ENCODE measurements around the gene GTPBP1. TPM values are rescaled to one million over a fixed set of nuclear protein-coding genes. Genes with fewer than 3 reads are reported as not detected.

GTPBP1 gene
- total RNA-seq, 1 experiment from 2014 or later, result 108 TPM

DNA sequence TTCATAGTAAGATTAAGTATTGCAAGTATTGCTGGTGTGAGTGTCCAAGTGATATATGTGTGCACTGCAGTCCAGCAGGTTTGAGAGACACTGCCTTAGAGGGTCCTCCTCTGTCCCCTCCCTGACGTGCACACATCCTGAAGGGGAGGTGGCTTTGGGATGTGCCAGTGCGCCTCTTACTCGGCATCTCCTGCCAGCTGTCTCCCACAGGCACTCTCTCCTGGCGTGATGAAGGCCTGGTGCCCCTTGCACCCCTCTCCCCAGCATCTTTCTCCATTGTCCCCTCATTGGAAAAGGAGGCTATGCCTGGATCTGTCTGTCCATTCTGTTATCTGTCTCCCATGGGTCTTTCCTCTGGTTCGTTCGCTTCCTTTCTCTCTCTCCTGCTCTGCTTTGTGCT is 24.2 kb downstream of the GTPBP1 start:
- H3K4me1 Mint-ChIP-seq, result no peaks in the 10 kb centered on the region
- Histone ChIP-seq H2AK5ac (ENCODE audit: insufficient read length, low read length) (no peak overlapping the region), H3K4me2 (ENCODE audit: insufficient read depth, insufficient read length, low read length) (no peak overlapping the region), H3K56ac (ENCODE audit: insufficient read length, low read depth, low read length) (no peak overlapping the region), H3T11ph (ENCODE audit: low read length) (no peak overlapping the region), H2BK5ac (ENCODE audit: insufficient read length, low read length) (no peak overlapping the region), H3K23me2 (ENCODE audit: insufficient read length, low read depth, low read length, poor library complexity, severe bottlenecking) (no peaks in the 10 kb centered on the region), H3K14ac (ENCODE audit: insufficient read depth, low read length) (no peak overlapping the region), H3K27ac (ENCODE audit: insufficient read length, low read depth, low read length) (no peak overlapping the region), H3K79me2 (ENCODE audit: insufficient read depth, low read length) (no peaks in the 10 kb centered on the region), H3K9ac (ENCODE audit: extremely low read depth, insufficient read length, low read length) (no peak overlapping the region), H3K9me3 (ENCODE audit: control insufficient read depth, low read depth, low read length) (no peaks in the 10 kb centered on the region), H4K5ac (ENCODE audit: insufficient read length, low read depth, low read length) (no peak overlapping the region), H2AFZ (ENCODE audit: low read length) (no peak overlapping the region), H3K27me3 (ENCODE audit: insufficient read depth, low read length) (no peaks in the 10 kb centered on the region), H2BK15ac (ENCODE audit: low read depth, low read length) (no peak overlapping the region), H2BK12ac (ENCODE audit: insufficient read length, low read depth, low read length) (no peak overlapping the region), H3K79me1 (ENCODE audit: insufficient read depth, low read depth, low read length, poor library complexity, severe bottlenecking) (no peaks in the 10 kb centered on the region), H2BK20ac (ENCODE audit: low read depth, low read length, poor library complexity, severe bottlenecking) (no peak overlapping the region), H3K23ac (ENCODE audit: insufficient read length, low read depth, low read length) (no peak overlapping the region), H4K20me1 (ENCODE audit: control insufficient read depth, insufficient read depth, insufficient read length) (no peaks in the 10 kb centered on the region), H3K4ac (ENCODE audit: low read depth, low read length) (no peak overlapping the region), H3K18ac (ENCODE audit: insufficient read length, low read depth, low read length) (no peak overlapping the region), H3K4me1 (ENCODE audit: insufficient read depth, low read length) (no peaks in the 10 kb centered on the region), H2BK120ac (ENCODE audit: low read depth, low read length, poor library complexity, severe bottlenecking) (no peak overlapping the region), H4K91ac (ENCODE audit: insufficient read length, low read depth, low read length) (no peak overlapping the region), H4K8ac (replicated peaks; ENCODE audit: insufficient read length, low read depth, low read length) (no peak overlapping the region)
- no CpG with 5 or more reads among the region's 6 CpGs for WGBS (ENCODE audit: extremely low coverage, insufficient read length, low lambda C conversion rate)
- no peaks in the 10 kb centered on the region for H3K27me3 Mint-ChIP-seq (ENCODE audit: low read depth)
- H3K36me3 Mint-ChIP-seq (ENCODE audit: insufficient read depth in 1 of 3, low read depth in 3 of 3), result peaks cover 45 to 98% (median 78%) of the 10 kb centered on the region in 3 experiments; a peak in 6 of 7 replicates
- no peak for DNase-seq
- H3K9me3 Mint-ChIP-seq, result no peaks in the 10 kb centered on the region
- H3K4me3 Mint-ChIP-seq, result no peak overlapping the region
- H3K27ac Mint-ChIP-seq, result no peak overlapping the region
- no peak for TF ChIP-seq CTCF (conservative IDR thresholded peaks at IDR 0.05)

All from H9 (cell line).